Measurements from ENCODE around the gene DNAH8.
"Not testable (repeated sequence)": the region's sequence is repeated elsewhere in the genome, so short reads cannot be mapped to it uniquely, and the experiment has no call there.

Gene DNAH8

GRCh38 chr6:38699702-38700101 is 15.4 kb upstream of the DNAH8 start:
- not testable (repeated sequence) for DNase-seq (ENCODE audit: low read depth)

- DNase-seq (ENCODE audit: low read depth) = no peak
Observed at GRCh38 chr6:38701551-38701950, 13.6 kb upstream of the DNAH8 start.

- peak; percentile 95 for DNase-seq (ENCODE audit: low read depth)
Observed at GRCh38 chr6:38702558-38703397, 12.3 kb upstream of the DNAH8 start, which contains the start of gene GLO1. GLO1 (minus strand) TSS chr6:38703145; CDS start chr6:38703054, 91 bp downstream.

- no peak for DNase-seq (ENCODE audit: low read depth)
Observed at GRCh38 chr6:38703949-38704590, 11.0 kb upstream of the DNAH8 start.

- no peak for DNase-seq (ENCODE audit: low read depth)
Observed at GRCh38 chr6:38705924-38706323, 9.2 kb upstream of the DNAH8 start.

GRCh38 chr6:38708496-38708895 is 6.6 kb upstream of the DNAH8 start:
- no peak for DNase-seq (ENCODE audit: low read depth)

GRCh38 chr6:38713812-38714211 is 1.3 kb upstream of the DNAH8 start:
- no peak for DNase-seq (ENCODE audit: low read depth)

GRCh38 chr6:38714239-38715015 is 684 bp upstream of the DNAH8 start:
- DNase-seq (ENCODE audit: low read depth) = no peak

- no peak for DNase-seq (ENCODE audit: low read depth)
Observed at GRCh38 chr6:38716825-38717224, 1.7 kb downstream of the DNAH8 start.

GRCh38 chr6:38719358-38719757 is 4.2 kb downstream of the DNAH8 start:
- no peak for DNase-seq (ENCODE audit: low read depth)

GRCh38 chr6:38720295-38720694 is 5.2 kb downstream of the DNAH8 start:
- no peak for DNase-seq (ENCODE audit: low read depth)

- DNase-seq (ENCODE audit: low read depth) = no peak
Observed at GRCh38 chr6:38722038-38722437, 6.9 kb downstream of the DNAH8 start.

GRCh38 chr6:38722727-38723334 is 7.7 kb downstream of the DNAH8 start:
- DNase-seq (ENCODE audit: low read depth) = no peak

- DNase-seq (ENCODE audit: low read depth) = no peak
Observed at GRCh38 chr6:38723783-38724182, 8.7 kb downstream of the DNAH8 start.

- no peak for DNase-seq (ENCODE audit: low read depth)
Observed at GRCh38 chr6:38724343-38724742, 9.2 kb downstream of the DNAH8 start.

- DNase-seq (ENCODE audit: low read depth) = no peak
Observed at GRCh38 chr6:38725414-38726183, 10.5 kb downstream of the DNAH8 start.

GRCh38 chr6:38728203-38728602 is 13.1 kb downstream of the DNAH8 start:
- DNase-seq (ENCODE audit: low read depth) = no peak

- DNase-seq (ENCODE audit: low read depth) = no peak
Observed at GRCh38 chr6:38730140-38730862, 15.2 kb downstream of the DNAH8 start.

GRCh38 chr6:38736951-38737350 is 21.8 kb downstream of the DNAH8 start:
- DNase-seq (ENCODE audit: low read depth) = no peak

GRCh38 chr6:38738261-38738660 is 23.1 kb downstream of the DNAH8 start:
- no peak for DNase-seq (ENCODE audit: low read depth)

- DNase-seq (ENCODE audit: low read depth) = no peak
Observed at GRCh38 chr6:38739532-38739931, 24.4 kb downstream of the DNAH8 start.

Measured in stimulated activated CD4-positive, alpha-beta T cell treated with anti-CD3 and anti-CD28 coated beads, Interleukin-2, amount 100 ng/mL, for 4 hours (primary cell).